DMS79 treated with DMSO at 0.1 percent for 48 hours (cell line): ENCODE data around the gene POMC.
A peak's percentile ranks its signal among the peaks of the same experiment; 100 is the strongest.
"Not testable (repeated sequence)": the region's sequence is repeated elsewhere in the genome, so short reads cannot be mapped to it uniquely, and the experiment has no call there.

Experiments
- DNase-seq: peaks from one replicate; lab custom pipeline; 2025; lab: John Stamatoyannopoulos, UW

The POMC gene

GRCh38 chr2:25168256-25169072 is at the start of gene POMC:
POMC (minus strand) TSS chr2:25168580; CDS start chr2:25164772, 3,808 bp downstream.
- peak; percentile 74 for DNase-seq

DNA sequence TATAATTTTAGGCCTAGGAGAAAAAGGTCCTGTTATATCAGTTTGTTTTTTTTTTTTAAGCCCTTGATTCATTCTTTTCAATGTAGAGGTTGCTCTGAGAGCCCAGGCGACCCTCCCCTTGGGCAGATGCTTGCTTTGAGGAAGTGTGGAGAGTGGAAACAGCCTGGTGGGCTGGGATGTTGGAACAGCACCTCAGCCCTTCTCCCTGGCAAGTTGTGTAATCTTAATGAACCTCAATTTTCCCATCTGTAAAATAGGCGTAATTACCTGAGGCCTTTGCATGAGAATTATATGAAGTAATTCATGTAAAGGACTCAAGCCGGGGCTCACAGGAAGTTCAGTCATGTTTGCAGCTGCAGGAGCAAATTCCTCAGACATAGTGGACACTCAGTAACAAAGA is 49.7 kb upstream of the POMC start:
- no peak for DNase-seq

GRCh38 chr2:25215948-25216679 is 47.7 kb upstream of the POMC start:
- no peak for DNase-seq

- DNase-seq, result no peak
Observed at GRCh38 chr2:25215232-25215631, 46.9 kb upstream of the POMC start.

GRCh38 chr2:25213229-25213628 is 44.8 kb upstream of the POMC start:
- no peak for DNase-seq

DNA sequence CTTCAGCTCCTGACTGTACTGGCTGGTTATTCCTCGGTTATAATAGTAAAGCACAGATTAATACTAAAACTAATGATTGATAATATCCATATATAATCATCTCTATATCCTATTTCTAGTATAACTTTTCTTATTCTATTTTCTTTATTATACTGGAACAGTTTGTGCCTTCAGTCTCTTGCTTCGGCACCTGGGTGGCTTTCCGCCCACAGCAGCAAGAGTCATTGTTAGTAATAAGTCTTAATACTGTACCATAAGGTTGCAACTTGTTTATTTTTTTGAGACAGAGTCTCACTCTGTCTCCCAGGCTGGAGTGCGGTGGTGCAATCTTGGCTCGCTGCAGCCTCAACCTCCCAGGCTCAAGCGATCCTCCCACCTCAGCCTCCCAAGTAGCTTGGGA is 42.5 kb upstream of the POMC start:
- not testable (repeated sequence) for DNase-seq

- DNase-seq, result no peak
Observed at GRCh38 chr2:25207078-25207545, 38.7 kb upstream of the POMC start.

DNA sequence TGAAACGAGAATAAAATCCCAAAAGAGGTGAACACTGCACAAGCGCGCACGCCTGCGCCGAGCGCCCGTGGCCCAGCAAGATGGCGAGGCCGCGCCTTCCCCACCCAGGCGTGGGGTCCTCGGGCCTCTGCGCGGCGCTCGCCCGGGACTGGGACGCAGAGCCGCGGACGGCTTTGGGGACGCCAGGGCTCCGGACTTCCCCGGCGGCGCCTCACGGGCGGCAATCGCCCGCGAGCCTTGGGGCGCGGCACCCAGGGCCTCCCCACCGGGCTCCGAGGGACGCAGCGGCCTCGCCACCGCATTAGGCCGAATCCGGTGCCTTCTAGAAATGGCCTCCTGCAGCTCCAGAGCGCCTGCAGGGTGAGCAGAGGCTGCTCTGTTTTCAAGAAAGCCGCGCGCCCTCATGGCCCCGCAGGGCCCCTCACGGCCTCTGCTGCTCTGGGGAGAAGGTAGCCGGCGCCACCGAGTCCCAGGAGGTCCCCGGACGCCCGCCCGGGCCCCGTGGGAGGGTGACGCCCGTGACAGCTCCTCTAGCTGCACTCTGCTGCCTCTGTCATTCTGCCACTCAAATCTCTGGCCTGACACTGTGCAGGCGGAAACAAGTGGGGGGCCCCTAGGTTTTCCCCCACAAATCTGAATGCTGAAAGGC is 35.9 kb upstream of the POMC start:
- no peak for DNase-seq

GRCh38 chr2:25202275-25202674 is 33.9 kb upstream of the POMC start:
- DNase-seq, result no peak

DNA sequence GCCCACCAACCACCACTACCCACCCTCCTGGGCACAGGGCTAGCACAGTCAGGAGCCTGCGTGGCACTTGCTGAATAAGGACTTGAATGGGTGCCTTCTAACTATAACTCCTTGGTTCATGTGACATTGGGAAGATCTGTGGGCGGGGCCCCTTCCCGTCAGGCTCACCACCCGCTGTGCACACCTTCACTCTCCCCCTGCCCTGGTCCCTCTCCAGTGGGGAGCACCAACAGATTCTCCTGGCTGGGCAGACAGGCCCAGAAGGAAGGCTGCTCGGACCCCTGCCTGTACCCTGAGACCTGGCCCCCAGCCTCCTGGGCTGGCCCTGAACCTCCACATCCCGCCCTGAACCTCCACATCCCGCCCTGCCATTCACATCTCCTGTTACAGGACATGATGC is 33.4 kb upstream of the POMC start:
- no peak for DNase-seq

DNA sequence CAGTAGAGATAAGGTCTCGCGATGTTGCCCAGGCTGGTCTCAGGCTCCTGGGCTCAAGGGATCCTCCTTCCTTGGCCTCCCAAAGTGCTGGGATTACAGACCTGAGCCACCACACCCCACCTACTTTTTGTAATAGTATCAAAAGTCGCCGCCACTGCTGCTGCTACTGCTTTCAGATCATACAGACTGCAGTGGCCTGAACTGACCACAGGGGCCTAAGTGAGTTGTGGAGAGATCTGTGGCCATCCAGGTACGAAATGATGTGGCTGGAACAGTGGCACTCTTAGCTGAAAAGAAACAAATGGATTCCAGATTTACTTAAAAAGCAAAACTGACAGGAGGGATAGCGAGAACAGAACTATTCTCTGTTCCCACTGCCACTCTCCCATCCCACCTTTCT is 32.9 kb upstream of the POMC start:
- DNase-seq, result no peak

DNA sequence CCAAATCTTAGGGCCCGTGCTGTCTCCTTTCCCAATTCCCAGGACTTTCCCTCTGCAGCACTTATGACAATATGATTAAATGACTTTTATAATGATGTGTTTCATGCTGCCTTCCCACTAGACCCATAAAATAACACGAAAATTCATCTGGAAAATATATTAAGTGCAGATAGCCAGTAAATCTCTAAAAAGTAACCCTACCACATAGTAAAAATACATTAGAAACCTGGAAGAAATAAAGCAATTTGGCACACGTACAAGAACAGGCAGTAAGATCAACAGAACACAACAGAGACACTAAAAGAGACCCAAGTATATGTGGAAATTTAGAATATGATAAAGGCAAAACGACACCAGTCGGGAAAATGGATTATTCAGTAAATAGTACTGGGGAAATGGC is 30.2 kb upstream of the POMC start:
- no peak for DNase-seq

DNA sequence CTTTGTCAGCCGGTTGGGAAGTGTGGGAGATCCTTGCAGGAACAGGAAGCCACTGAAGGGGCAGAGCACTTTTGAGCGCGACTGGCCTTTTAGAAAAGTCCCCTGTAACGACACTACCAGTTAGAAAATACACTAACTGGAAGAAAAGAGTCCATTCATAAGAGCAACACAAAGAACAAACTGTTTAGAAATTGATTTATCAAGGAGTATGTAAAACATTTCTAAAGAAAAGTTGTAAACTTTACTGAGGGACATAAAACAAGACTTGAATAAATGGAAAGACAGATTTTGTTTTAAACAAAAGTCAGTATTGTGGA is 29.8 kb upstream of the POMC start:
- DNase-seq, result no peak

- no peak for DNase-seq
Observed at GRCh38 chr2:25197336-25198208, 29.2 kb upstream of the POMC start.

GRCh38 chr2:25194576-25195122 is 26.3 kb upstream of the POMC start:
- DNase-seq, result no peak

- peak; percentile 48 for DNase-seq
Observed at GRCh38 chr2:25190536-25190935, 22.2 kb upstream of the POMC start.

GRCh38 chr2:25188405-25188804 is 20.0 kb upstream of the POMC start:
- no peak for DNase-seq

DNA sequence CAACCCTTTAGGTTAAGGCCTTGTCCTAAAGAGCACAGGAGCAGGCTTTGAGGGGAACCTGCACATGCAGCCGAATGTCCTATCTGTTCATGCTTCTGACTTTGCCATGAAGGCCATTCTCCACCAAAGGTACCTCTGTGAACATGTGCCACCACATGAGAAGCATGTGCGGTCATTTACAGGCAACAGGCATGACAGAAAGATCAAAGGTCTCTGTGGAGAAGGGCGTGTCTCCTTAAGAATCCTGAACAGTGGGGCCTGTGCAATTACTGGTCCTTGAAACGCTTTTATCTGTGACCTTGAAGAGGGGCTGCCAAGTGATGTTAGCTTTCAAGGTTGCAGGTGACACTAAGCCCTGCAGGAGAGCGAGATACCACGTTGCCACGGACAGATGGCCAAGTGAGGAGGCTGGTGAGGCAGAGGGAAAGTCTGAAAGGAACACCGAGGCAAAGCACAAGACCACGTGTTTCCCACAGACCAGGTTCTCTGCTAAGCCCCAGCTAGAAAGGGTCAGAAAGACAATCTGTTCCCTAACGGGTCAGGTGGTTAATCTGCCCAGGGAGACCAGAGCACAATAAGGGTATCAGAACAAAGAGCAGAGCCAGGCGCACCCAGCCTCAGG is 19.5 kb upstream of the POMC start:
- peak; percentile 79 for DNase-seq

DNA sequence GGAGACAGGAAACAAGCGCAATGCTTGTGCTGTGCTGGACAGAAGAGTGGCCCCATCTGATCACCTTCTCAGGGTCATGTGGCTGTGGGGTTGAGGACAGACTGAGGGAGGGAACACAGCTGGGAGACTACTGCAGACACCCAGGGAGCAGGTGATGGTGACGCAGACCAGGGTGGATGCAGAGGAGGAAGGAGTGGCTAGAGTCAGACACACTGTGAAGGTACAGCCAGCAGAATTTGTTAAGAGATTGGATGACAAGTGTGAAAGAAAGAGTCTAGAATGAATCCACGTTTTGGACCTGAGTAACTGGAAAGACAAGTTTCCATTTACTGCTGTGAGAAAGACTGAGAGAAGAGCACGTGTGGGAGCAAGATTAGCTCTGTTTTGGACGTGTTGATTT is 15.9 kb upstream of the POMC start:
- DNase-seq, result peak; percentile 47

DNA sequence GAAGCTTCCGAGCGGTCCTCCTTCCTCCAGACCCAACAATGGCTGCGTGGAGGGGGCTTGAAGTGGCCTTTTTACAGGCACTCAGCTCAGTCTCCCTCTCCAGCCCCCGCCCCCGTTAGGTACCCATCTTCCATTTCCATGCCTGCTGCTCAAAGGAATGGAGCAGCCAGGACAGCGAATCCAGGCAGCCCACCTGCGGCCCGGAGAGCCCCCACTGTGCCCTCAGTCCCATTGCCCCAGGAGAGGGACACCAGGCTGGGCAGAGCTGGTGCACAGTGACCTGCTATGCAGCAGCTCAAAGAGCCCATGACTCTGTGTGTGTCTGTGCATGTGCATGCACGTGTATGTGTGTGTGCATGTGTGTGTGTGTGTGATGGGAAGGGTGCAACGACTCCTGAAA is 10.6 kb upstream of the POMC start:
- DNase-seq, result no peak

- DNase-seq, result peak; percentile 95
Observed at GRCh38 chr2:25177211-25177611, 8.8 kb upstream of the POMC start.
